HepG2 (cell line): ENCODE results near the gene ARHGAP21. TPM values are rescaled to one million over a fixed set of nuclear protein-coding genes. Genes with fewer than 3 reads are reported as not detected.
A peak's percentile ranks its signal among the peaks of the same experiment; 100 is the strongest.

Source experiments
- ATAD3A ChIP-seq: sonication (generic); formaldehyde crosslinking; IDR thresholded peaks from 2 replicates; pipeline ENCODE4 v1.4.0; 2020; ENCODE audit warnings: missing genetic modification reagents
- EZH2 ChIP-seq: conservative IDR thresholded peaks from 2 replicates; pipeline ENCODE4 v1.6.1; 2012; ENCODE audit warnings: mild to moderate bottlenecking, low read depth, low read length, moderate library complexity
- NFKB2 ChIP-seq: sonication (generic); formaldehyde crosslinking; IDR thresholded peaks from 2 replicates; pipeline ENCODE4 v1.4.0; 2020; ENCODE audit warnings: missing genetic modification reagents, borderline replicate concordance
- NRL ChIP-seq: sonication (generic); formaldehyde crosslinking; IDR thresholded peaks from 2 replicates; pipeline ENCODE4 v1.5.0; 2020; ENCODE audit warnings: missing genetic modification reagents, mild to moderate bottlenecking, moderate library complexity, borderline replicate concordance
- SIX1 ChIP-seq: sonication (generic); formaldehyde crosslinking; IDR thresholded peaks from 2 replicates; pipeline ENCODE4 v1.4.0; 2020; ENCODE audit warnings: missing genetic modification reagents, borderline replicate concordance
- polyA plus RNA-seq, 8 experiments: library from polyadenylated mRNA; depleted of rRNA in 3 of 8; stranded (reverse) in 7 of 8; unstranded in 1 of 8; fragments of >200 nt; fragmentation: Illumina TruSeq in 4 of 8; extraction: Trizol in 4 of 8; gene quantifications; 2 replicates each; pipeline versions ENCODE4 v1.2.1 to v1.2.3, GENCODE V29; 2011 to 2016; ENCODE audit warnings: low read depth in 4 of 8, missing spikeins in 1 of 8, mixed read lengths in 1 of 8; ENCODE audit not compliant: insufficient read depth in 1 of 8
- total RNA-seq, 5 experiments: library from RNA; depleted of rRNA; stranded (reverse); fragments of >200 nt; fragmentation: Illumina TruSeq; extraction: Trizol; gene quantifications; 2 replicates each; pipeline ENCODE4 v1.2.3, GENCODE V29; 2016; ENCODE audit warnings: low read depth in 1 of 5
- TF ChIP-seq, protein P1 (sequence below): sonication (generic); formaldehyde crosslinking; IDR thresholded peaks from 2 replicates; pipeline ENCODE4 v1.8.0; 2023; ENCODE audit warnings: mild to moderate bottlenecking, missing genetic modification reagents
- TF ChIP-seq, protein P2 (sequence below): sonication (generic); formaldehyde crosslinking; conservative IDR thresholded peaks from 2 replicates; pipeline ENCODE4 v1.4.0; 2020; ENCODE audit warnings: missing genetic modification reagents
- TF ChIP-seq, protein P3 (sequence below): sonication (generic); formaldehyde crosslinking; IDR thresholded peaks from 2 replicates; pipeline ENCODE4 v1.5.0; 2020; ENCODE audit warnings: mild to moderate bottlenecking, missing genetic modification reagents, borderline replicate concordance
- TF ChIP-seq, protein P4 (sequence below): IDR thresholded peaks from 2 replicates; pipeline ENCODE4 v1.6.1; 2016; ENCODE audit warnings: low read depth, missing genetic modification reagents, missing compliant biosample characterization

The ARHGAP21 gene
- total and polyA plus RNA-seq, 2 of the 13 experiments (the other 11 are each of a cell fraction or from before 2014, with no cell fraction given) = 23.9 to 26.6 TPM

DNA sequence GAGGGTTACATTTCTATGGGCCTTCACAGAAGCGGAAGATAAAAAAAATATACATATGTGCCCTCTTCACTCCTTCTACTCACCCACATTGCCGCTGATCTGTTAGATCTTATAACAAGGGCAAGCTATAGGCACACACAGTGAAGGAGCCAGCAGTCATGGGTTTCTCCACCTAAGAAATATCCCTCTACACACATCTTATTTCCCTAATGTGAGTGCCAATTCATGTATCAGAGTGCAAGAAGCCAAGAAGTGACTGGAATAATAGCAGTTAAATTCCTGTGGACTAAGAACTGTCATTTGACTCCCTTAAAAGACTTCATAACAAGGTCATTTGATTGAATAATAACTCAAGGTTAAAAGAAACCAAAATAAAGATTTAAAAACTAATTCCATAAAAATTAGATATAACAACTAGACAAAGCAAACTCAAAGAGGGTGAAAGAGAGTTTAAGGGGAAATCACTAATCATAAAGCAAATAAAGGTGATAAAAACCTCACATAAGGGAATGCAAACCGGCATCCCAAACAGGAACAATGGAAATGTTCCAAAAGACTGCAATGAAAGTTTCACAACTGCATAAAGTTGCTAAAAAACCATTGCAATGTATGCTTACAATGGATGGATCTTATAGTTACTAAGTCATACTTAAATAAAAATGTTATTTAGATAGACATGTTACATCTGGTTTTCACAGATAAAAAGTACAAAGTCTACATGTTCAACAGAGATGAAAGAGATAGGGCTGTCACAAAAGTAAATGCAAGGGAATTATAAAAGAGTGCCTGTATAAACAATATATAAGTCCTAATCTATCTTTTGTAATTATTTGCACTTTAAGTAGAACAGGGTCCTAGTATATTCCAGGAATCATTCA is 42.8 kb downstream of the ARHGAP21 start (continued):
- TF ChIP-seq, protein P1, sequence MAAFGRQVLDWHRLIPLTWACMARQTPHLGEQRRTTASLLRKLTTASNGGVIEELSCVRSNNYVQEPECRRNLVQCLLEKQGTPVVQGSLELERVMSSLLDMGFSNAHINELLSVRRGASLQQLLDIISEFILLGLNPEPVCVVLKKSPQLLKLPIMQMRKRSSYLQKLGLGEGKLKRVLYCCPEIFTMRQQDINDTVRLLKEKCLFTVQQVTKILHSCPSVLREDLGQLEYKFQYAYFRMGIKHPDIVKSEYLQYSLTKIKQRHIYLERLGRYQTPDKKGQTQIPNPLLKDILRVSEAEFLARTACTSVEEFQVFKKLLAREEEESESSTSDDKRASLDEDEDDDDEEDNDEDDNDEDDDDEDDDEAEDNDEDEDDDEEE (CRISPR knock-in tag) = no peak
- TF ChIP-seq EZH2 = no peak
- TF ChIP-seq NRL (CRISPR knock-in tag) = no peak
- TF ChIP-seq, protein P2, sequence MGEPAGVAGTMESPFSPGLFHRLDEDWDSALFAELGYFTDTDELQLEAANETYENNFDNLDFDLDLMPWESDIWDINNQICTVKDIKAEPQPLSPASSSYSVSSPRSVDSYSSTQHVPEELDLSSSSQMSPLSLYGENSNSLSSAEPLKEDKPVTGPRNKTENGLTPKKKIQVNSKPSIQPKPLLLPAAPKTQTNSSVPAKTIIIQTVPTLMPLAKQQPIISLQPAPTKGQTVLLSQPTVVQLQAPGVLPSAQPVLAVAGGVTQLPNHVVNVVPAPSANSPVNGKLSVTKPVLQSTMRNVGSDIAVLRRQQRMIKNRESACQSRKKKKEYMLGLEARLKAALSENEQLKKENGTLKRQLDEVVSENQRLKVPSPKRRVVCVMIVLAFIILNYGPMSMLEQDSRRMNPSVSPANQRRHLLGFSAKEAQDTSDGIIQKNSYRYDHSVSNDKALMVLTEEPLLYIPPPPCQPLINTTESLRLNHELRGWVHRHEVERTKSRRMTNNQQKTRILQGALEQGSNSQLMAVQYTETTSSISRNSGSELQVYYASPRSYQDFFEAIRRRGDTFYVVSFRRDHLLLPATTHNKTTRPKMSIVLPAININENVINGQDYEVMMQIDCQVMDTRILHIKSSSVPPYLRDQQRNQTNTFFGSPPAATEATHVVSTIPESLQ = no peak
- TF ChIP-seq NFKB2 (CRISPR knock-in tag) = no peak
- TF ChIP-seq, protein P3, sequence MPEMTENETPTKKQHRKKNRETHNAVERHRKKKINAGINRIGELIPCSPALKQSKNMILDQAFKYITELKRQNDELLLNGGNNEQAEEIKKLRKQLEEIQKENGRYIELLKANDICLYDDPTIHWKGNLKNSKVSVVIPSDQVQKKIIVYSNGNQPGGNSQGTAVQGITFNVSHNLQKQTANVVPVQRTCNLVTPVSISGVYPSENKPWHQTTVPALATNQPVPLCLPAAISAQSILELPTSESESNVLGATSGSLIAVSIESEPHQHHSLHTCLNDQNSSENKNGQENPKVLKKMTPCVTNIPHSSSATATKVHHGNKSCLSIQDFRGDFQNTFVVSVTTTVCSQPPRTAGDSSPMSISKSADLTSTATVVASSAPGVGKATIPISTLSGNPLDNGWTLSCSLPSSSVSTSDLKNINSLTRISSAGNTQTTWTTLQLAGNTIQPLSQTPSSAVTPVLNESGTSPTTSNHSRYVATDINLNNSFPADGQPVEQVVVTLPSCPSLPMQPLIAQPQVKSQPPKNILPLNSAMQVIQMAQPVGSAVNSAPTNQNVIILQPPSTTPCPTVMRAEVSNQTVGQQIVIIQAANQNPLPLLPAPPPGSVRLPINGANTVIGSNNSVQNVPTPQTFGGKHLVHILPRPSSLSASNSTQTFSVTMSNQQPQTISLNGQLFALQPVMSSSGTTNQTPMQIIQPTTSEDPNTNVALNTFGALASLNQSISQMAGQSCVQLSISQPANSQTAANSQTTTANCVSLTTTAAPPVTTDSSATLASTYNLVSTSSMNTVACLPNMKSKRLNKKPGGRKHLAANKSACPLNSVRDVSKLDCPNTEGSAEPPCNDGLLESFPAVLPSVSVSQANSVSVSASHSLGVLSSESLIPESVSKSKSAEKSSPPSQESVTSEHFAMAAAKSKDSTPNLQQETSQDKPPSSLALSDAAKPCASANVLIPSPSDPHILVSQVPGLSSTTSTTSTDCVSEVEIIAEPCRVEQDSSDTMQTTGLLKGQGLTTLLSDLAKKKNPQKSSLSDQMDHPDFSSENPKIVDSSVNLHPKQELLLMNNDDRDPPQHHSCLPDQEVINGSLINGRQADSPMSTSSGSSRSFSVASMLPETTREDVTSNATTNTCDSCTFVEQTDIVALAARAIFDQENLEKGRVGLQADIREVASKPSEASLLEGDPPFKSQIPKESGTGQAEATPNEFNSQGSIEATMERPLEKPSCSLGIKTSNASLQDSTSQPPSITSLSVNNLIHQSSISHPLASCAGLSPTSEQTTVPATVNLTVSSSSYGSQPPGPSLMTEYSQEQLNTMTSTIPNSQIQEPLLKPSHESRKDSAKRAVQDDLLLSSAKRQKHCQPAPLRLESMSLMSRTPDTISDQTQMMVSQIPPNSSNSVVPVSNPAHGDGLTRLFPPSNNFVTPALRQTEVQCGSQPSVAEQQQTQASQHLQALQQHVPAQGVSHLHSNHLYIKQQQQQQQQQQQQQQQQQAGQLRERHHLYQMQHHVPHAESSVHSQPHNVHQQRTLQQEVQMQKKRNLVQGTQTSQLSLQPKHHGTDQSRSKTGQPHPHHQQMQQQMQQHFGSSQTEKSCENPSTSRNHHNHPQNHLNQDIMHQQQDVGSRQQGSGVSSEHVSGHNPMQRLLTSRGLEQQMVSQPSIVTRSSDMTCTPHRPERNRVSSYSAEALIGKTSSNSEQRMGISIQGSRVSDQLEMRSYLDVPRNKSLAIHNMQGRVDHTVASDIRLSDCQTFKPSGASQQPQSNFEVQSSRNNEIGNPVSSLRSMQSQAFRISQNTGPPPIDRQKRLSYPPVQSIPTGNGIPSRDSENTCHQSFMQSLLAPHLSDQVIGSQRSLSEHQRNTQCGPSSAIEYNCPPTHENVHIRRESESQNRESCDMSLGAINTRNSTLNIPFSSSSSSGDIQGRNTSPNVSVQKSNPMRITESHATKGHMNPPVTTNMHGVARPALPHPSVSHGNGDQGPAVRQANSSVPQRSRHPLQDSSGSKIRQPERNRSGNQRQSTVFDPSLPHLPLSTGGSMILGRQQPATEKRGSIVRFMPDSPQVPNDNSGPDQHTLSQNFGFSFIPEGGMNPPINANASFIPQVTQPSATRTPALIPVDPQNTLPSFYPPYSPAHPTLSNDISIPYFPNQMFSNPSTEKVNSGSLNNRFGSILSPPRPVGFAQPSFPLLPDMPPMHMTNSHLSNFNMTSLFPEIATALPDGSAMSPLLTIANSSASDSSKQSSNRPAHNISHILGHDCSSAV (CRISPR knock-in tag) = no peak
- TF ChIP-seq ATAD3A (CRISPR knock-in tag) = no peak
- 0 out of 2 replicates have a peak, but pooled peaks have one; percentile 52 for TF ChIP-seq SIX1 (CRISPR knock-in tag)
- TF ChIP-seq, protein P4, sequence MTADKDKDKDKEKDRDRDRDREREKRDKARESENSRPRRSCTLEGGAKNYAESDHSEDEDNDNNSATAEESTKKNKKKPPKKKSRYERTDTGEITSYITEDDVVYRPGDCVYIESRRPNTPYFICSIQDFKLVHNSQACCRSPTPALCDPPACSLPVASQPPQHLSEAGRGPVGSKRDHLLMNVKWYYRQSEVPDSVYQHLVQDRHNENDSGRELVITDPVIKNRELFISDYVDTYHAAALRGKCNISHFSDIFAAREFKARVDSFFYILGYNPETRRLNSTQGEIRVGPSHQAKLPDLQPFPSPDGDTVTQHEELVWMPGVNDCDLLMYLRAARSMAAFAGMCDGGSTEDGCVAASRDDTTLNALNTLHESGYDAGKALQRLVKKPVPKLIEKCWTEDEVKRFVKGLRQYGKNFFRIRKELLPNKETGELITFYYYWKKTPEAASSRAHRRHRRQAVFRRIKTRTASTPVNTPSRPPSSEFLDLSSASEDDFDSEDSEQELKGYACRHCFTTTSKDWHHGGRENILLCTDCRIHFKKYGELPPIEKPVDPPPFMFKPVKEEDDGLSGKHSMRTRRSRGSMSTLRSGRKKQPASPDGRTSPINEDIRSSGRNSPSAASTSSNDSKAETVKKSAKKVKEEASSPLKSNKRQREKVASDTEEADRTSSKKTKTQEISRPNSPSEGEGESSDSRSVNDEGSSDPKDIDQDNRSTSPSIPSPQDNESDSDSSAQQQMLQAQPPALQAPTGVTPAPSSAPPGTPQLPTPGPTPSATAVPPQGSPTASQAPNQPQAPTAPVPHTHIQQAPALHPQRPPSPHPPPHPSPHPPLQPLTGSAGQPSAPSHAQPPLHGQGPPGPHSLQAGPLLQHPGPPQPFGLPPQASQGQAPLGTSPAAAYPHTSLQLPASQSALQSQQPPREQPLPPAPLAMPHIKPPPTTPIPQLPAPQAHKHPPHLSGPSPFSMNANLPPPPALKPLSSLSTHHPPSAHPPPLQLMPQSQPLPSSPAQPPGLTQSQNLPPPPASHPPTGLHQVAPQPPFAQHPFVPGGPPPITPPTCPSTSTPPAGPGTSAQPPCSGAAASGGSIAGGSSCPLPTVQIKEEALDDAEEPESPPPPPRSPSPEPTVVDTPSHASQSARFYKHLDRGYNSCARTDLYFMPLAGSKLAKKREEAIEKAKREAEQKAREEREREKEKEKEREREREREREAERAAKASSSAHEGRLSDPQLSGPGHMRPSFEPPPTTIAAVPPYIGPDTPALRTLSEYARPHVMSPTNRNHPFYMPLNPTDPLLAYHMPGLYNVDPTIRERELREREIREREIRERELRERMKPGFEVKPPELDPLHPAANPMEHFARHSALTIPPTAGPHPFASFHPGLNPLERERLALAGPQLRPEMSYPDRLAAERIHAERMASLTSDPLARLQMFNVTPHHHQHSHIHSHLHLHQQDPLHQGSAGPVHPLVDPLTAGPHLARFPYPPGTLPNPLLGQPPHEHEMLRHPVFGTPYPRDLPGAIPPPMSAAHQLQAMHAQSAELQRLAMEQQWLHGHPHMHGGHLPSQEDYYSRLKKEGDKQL = peak; percentile 91
